HG02840 (cell line): ENCODE measurements around the gene APOBEC3C.
"Not testable (repeated sequence)": the region's sequence is repeated elsewhere in the genome, so short reads cannot be mapped to it uniquely, and the experiment has no call there.

Experiments used
- ATAC-seq: cut with Tn5 transposase; IDR thresholded peaks from one replicate; pipeline ENCODE4 v1.9.1; 2021; ENCODE audit warnings: mild to moderate bottlenecking, moderate library complexity, moderate number of reproducible peaks; ENCODE audit not compliant: unreplicated experiment, low FRiP score

Gene APOBEC3C

DNA sequence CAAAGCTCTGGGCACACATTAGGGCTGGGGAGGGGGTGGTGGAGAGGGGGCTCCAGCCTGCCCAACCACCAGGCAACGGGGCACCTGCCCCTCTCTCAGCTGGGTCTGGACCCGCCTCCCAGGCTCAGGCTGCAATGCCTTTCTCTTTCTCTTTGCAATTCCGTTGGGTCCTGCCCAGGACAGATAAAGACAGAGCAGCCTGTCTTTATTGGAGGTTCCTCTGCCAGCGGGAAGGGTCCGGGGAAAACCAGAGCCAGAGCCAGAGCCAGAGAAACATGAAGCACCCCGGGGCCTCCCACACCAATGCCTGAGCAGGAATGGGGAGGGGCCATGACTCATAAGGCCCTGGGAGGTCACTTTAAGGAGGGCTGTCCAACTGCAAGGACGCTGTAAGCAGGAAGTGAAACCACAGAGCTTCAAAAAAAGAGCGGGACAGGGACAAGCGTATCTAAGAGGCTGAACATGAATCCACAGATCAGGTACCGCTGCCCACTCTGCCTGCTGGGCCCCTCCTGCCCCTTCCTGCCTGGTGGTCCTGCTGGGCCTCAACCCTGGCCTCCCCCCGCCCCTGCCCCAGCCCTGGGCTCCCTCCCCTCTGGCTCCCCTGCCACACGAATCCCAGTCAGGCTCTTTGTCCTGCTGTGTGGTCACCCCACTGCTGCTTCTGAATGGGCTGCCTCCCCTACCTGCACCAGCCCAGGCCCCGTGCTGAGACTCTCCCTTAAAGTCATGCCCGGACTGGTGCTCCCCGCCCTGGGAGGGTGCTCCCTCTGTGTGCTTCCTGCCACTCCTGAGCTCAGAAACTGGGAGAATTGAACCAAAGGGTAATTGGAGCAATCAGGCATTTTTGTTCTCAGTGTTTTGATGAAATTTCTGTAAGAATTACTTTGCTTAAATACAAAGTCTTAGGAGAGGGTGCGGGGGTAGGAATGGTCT, 31.8 kb upstream of the APOBEC3C start, which contains the start of gene APOBEC3B:
APOBEC3B (plus strand) TSS at position 356 of the 936 bp plus-strand sequence; CDS start at position 463, 107 bp downstream.
- peak; percentile 56 for ATAC-seq

DNA sequence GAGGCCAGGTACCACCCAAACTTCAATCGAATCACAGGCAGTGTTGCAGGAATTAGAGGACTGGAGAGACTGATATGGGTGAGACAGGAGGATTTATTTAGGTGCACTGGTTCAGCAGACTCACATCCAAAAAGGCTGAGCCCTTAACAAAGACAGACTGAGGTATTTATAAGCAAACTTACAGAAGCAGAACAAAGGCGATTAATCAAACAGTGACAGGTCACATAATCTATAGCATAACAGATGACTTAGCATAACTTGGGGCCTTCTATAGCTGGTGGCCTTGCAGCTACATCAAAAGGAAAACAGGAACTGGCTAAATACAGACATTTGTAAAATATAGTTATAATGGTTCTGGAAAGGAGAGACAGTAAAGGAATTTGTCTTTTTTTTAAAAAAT, 29.8 kb upstream of the APOBEC3C start:
- ATAC-seq = no peak

DNA sequence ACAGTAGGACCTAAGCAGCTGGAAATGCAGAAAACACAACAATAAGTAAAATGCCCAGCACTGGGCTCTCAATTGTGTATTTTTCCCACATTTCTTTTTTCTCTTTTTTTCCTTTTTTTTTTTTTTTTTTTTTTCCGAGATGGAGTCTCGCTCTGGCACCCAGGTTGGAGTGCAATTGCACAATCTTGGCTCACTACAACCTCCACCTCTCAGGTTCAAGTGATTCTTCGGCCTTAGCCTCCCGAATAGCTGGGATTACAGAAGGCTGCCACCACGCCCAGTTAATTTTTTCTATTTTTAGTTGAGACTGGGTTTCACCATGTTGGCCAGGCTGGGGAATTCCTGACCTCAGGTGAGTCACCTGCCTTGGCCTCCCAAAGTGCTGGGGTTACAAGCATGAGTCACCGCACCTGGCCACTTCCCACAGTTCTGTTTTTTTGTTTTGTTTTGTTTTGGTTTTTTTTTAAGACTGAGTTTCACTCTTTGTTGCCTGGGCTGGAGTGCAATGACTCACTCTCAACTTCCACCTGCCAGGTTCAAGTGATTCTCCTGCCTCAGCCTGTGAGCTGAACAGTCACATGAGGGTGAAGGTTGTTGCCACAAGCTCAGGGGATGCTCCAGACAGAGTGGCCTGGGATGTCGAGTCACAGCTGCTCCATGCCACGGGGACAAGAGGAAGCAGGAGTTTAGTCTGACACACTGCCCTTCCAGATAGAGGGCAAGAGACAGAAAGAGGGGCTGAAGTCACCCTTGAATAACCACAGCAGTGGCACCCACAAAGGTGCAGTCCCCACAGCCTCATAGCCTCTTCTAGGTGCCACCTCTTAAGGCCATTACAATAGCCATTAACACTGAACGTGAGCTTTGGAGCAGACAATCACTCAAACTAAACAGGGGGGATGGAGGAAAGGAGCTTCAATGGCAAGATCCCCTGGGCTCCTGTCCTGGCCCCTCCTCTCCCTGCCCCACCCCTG, 29.0 kb upstream of the APOBEC3C start:
- ATAC-seq = peak; percentile 74

DNA sequence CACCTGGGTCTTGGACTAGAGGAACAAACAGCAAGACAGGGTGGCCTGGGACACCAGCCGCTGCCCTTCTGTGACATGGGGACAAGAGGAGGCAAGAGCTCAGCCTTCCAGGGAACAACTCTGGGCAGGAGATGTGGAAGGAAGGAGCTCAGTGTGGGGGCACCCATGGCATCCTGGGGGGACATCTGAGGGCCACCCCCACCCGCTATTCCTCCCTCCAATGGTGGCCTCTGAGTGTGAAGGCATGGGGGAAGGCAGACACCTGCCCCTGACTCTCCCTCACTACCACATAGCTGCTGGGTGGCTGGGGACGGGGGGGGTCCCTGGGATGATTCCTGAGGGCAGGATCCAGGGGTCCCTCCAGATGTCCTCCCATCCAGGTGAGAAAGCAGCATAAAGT, 27.4 kb upstream of the APOBEC3C start:
- no peak for ATAC-seq

DNA sequence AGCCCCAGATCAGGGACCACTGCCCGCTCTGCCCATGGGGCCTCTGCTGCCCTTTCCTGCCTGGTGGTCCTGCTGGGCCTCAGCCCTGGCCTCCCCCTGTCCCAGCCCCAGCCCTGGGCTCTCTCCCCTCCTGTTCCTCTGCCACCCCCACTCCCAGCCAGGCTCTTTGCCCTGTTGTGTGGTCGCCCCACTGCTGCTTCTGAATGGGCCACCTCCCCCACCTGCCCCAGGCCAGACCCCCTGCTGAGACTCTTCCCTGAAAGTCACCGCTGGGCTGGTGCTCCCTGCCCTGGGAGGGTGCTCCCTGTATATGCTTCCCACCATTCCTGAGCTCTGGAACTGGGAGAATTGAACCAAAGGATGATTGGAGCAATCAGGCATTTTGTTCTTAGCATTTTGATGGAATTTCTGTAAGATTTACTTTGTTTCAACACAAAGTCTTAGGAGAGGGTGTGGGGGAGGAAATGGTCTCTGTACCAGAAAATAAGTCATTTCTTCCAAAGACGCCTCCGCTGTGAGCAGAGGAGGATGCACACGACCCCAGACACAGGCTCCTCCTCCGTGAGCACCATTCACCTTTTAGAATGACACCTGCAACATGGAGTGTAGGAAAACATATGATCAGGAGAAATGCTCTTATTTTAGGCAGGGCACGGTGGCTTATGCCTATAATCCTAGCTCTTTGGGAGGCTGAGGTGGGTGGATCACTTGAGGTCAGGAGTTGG, 26.7 kb upstream of the APOBEC3C start:
- no peak for ATAC-seq

DNA sequence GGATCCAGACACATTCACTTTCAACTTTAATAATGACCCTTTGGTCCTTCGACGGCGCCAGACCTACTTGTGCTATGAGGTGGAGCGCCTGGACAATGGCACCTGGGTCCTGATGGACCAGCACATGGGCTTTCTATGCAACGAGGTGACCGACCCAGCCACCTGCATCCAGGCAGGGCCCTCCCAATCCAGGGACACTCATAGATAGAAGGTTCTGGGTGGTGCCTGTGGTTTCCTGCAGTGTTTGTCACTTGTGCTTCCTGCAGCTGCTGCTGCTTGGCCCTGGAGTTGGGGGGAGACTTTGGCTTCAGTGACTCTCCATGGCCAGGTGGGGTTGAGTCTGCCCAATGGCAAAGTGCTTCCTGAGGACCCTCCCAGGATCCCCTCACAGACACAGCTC, 24.6 kb upstream of the APOBEC3C start:
- ATAC-seq = no peak

DNA sequence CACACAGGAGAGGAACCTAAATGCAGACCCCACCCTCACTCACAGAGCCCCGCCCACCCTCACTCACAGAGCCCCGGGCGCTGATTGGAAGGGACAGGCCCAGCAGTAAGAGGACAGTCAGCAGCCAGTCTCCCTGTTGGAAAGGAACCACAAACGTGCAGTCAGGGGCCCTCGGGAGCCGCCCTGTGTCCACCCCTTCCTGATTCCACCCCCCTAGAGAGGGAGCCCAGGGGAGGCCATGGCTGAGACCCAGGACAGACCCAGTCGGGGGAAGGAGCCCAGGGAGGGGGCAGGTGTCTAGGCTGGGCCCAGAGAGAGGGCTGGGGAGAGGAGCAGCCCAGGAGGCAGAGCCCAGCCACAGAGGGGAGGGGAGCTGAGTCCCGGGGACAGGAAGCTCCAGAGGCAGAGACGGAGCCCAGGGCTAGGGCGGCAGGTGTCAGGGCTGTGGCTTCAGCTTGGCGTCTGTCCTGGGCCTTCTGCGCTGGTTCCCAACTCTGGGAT, 21.1 kb upstream of the APOBEC3C start:
- ATAC-seq = not testable (repeated sequence)

DNA sequence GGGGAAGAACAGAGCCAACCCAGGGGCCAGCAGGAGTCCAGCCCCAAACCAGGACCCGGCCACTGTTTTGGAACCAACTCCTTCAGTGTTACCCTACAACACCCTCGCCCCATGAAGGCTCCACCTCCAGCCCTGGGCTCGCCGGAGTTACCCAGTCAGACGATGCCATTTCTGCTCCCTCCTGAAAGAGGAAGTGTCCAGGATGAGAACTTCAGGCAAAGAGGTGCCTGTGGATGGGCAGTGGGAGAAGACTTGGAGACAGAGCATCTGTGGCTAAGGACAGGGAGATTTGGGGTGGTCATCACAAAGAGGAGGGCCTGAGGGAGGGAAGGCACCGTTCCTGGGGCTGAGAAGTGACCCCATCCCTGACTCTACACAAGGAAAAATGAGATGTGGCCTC, 18.0 kb upstream of the APOBEC3C start:
- no peak for ATAC-seq

DNA sequence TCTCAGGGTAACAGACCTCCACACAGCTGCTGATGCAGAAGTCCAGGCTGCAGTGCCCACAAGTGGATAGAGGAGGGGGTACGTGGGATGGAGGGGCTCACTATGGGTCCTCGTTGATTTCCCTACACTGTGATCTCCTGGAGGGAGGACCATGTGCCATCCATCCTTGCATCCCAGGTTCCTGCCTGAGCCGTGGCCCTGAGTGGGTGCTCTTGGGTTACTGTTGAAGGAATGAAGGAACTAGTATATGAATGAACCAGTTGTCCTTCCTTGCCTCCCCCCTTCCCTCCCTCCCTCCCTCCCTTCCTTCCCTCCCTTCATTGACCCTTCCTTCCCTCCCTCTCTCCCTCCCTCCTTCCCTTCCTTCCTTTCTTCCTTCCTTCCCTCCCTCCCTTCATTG, 16.5 kb upstream of the APOBEC3C start:
- ATAC-seq = no peak

DNA sequence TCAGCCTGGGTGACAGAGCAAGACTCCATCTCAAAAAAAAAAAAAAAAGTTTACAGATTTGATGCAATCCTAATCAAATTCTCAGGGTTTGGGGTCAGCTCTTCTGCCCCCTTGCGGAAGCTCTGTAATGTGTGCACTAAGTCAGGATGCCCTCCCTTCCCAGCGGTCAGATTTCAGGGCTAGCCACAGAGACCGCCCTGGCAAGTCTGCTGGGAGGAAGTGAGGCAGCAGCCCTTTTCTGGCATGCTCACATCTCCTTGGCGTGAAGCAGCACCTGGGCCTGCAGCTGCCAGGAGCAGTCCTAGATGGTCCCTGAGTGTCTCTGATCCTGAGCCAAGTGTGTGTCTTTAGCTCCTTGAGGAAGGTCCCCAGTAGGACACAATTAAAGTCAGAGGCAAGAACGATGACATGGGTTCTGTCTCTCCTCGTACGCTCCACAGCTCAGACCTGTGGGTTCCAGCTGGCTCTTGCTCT, 10.9 kb upstream of the APOBEC3C start:
- ATAC-seq = no peak

DNA sequence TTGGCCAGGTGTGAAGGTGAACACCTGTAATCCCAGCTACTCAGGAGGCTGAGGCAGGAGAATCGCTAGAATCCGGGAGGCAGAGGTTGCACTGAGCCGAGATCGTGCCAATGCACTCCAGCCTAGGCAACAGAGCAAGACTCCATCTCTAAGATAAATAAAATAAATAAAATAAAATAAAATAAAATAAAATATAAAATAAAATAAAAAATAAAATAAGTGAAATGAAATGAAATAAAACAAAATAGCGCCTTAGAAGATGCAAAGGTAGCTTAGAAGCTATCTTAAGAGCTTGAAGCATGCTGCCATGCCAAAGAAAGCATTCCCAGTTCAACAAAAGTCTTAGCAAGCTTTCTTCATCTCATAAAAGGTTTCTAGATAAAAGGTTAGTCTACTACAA, 6.9 kb upstream of the APOBEC3C start:
- no peak for ATAC-seq

DNA sequence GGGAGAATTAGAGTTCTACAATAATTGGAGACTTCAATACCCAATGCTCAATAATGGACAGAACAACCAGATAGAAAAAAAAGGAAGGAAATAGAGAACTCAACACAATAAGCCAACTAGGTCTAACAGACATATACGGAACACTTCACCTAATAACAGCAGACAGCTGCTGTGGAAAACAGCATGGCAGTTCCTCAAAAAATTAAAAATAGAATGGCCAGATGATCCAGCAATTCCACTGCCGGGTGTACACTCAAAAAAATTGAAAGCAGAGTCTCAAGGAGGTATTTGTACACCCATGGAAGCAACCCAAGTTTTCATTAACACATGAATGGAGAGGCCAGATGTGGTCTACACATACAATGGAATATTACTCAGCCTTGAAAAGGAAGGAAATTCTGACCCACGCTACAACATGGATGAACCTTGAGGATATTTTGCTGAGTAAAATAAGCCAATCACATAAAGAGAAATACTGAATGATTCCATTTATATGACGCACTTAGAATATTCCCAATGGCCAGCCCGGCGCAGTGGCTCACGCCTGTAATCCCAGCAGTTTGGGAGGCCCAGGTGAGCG, 5.7 kb upstream of the APOBEC3C start:
- not testable (repeated sequence) for ATAC-seq

DNA sequence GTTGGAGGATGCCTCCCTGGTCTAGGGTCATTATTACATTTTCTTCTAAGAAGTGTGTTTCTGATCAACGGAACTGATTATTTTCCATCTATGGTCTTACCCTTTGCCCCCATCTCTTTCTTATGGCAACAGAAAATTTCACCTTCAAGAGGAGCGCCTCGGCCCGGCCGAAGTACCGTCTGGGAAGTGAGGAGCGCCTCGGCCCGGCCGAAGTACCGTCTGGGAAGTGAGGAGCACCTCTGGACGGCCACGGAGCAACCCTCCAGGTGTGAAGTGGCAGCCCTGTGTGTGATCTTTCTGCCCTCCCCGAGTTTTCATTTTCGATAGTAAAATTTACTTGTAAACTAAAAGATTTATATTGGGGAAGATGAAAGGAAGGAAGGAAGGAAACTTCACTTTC, 3.1 kb upstream of the APOBEC3C start:
- ATAC-seq = no peak

DNA sequence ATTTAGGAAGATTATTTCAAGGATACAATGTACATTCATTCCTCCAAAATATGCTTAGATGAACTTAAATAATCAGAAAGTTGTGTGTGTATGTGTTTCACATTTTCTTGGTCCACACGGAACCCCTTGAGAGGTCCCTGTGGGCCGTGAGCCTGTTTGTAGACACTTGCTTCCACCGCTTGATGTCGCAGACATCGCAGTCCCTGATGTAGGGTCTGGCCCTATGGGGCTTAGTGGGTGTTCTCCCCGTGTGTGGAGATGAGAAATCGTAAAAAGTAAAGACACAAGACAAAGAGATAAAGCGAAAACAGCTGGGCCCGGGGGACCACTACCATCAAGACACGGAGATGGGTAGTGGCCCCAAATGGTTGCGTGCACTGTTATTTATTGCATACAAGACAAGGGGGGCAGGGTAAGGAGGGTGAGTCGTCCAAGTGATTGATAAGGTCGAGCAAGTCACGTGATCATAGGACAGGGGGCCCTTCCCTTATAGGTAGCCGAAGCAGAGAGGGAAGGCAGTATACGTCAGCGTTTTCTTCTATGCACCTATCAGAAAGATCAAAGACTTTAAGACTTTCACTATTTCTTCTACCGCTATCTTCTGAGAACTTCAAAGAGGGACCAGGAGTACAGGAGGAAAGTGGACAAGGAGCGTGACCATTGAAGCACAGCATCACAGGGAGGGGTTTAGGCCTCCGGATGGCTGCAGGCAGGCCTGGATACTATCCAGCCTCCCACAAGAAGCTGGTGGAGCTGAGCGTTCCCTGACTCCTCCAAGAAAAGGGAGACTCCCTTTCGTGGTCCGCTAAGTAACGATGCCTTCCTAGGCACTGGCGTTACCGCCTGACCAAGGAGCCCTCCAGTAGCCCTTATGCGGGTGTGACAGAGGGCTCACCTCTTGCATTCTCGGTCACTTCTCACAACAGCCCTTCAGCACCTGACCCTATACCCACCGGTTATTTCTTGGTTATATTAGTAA, 1.2 kb upstream of the APOBEC3C start:
- no peak for ATAC-seq

DNA sequence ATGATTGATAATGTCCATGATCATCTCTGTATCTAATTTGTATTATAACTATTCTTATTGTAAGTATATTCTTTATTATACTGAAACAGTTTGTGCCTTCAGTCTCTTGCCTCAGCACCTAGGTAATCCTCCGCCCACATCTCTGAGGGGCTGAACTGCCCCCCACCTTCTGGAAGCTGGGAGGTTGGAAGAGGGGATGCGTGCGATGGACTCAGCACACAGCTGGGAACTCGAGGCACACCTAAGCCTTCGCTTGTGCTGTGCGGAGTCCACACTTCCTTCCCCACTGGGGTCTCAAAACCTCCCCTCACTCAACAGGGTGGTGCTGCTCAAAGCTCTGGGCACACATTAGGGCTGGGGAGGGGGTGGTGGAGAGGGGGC, 506 bp upstream of the APOBEC3C start:
- ATAC-seq = not testable (repeated sequence)

DNA sequence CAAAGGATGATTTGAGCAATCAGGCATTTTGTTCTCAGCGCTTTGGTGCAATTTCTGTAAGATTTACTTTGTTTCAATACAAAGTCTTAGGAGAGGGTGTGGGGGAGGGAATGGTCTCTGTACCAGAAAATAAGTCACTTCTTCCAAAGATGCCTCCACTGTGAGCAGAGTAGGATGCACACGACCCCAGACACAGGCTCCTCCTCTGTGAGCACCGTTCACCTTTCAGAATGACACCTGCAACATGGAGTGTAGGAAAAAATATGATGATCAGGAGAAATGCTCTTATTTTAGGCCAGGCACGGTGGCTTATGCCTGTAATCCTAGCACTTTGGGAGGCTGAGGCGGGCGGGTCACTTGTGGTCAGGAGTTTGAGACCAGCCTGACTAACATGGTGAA, 665 bp downstream of the APOBEC3C start:
- ATAC-seq = not testable (repeated sequence)

DNA sequence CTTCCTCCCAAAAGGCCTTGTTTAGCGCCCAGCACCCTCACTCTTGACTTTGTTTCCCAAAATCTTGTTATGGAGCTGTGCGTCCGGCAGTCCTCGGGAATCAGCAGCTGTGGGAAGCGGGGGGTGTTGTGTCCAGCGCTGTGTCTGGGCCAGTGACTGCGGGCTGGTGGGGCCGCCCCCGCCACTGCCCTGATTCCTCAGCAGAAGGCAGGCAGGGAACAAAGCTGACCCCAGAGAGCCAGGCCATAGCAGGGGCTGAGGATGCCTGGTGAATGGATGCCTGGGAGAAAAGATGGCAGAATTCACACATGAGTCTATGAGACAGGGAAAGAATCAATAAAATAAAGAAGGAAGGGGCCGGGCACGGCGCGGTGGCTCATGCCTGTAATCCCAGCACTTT, 2.5 kb downstream of the APOBEC3C start:
- ATAC-seq = no peak

DNA sequence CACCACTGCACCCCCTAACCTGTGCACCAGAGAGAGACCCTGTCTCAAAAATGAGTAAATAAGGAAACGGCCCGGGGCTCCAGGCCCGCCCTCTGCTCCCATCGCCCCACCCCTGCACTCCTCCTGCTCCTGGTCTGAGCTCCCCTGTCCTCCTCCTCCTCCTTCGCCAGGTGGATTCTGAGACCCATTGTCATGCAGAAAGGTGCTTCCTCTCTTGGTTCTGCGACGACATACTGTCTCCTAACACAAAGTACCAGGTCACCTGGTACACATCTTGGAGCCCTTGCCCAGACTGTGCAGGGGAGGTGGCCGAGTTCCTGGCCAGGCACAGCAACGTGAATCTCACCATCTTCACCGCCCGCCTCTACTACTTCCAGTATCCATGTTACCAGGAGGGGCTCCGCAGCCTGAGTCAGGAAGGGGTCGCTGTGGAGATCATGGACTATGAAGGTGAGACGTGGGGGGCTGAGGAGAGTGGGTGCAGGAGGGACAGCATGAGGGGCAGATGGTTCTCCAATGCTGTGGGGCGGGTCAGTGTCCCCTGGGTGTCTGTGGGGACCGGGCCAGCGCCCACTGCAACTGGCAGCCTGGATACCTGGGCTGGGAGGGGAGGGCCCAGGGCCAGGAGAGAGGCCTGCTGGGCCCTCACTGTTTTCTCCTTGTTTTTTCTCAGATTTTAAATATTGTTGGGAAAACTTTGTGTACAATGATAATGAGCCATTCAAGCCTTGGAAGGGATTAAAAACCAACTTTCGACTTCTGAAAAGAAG, 3.7 kb downstream of the APOBEC3C start:
- ATAC-seq = no peak
